DMS53 treated with DMSO at 0.1 percent for 48 hours (cell line): ENCODE data around the gene LDLRAD4.

Experiments used
- DNase-seq: peaks from one replicate; lab custom pipeline; 2025; ENCODE audit not compliant: unreplicated experiment; lab: John Stamatoyannopoulos, UW

Gene LDLRAD4

DNA sequence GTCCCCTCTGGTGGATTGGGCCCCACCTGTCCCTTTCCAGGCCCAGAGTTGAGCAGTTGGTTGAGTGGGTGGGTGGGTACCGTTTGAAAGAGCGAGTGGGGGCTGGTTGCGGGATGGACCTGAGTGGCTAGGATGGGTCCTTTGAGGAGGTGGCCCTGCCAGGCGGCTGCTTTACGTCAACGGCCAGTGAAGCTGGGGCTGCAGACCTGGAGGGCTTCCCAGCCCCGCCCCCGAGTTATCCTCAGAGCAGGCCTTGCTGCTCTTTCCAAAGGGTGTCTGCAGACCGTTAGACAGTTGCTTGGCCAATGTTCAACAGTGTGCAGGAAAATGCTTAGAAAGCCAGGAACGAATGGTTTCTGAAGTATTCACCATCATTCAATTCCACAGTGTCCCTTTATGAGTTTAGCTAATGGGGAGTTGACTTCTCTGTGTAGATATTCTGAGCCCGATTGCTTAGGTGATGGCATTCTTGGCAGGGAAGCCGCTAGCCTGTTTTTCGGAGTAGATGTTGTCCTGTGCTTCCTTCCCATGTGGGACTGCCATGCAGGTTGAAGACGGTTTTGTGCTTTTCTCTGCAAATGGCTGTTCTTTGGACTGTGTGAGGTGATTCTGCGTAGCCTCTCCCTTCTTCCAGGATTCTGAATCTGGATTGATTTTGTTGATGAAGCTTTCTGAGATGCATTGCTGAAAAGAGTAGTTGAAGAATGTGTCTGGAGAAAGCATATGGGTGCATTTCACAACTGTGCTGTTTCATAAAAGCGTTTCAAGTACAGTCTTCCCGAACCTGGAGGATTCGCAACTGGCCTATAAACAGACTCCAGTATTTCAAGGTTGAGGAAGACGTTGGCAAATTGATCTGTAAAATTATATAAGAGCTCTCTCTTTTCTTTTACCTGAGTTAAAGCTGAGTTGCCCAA lies 45.8 kb downstream of the LDLRAD4 start:
- DNase-seq = no peak

GRCh38 chr18:13265008-13265910 lies 46.7 kb downstream of the LDLRAD4 start:
- DNase-seq = no peak

DNA sequence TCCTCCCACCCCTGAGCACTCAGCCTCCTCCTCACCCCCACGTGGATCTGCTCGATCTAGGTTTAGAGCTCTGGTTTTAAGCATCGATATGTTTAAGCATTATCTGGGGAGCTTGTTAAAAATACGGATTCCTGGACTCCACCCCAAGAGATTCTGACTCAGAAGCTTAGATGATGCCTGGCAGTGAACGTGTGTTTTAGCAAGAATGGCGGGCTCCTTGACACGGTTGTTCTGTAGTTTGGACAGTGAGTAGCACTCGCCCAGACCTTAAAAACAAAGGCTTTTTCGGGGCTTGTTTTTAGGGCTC lies 47.3 kb downstream of the LDLRAD4 start:
- DNase-seq = no peak

DNA sequence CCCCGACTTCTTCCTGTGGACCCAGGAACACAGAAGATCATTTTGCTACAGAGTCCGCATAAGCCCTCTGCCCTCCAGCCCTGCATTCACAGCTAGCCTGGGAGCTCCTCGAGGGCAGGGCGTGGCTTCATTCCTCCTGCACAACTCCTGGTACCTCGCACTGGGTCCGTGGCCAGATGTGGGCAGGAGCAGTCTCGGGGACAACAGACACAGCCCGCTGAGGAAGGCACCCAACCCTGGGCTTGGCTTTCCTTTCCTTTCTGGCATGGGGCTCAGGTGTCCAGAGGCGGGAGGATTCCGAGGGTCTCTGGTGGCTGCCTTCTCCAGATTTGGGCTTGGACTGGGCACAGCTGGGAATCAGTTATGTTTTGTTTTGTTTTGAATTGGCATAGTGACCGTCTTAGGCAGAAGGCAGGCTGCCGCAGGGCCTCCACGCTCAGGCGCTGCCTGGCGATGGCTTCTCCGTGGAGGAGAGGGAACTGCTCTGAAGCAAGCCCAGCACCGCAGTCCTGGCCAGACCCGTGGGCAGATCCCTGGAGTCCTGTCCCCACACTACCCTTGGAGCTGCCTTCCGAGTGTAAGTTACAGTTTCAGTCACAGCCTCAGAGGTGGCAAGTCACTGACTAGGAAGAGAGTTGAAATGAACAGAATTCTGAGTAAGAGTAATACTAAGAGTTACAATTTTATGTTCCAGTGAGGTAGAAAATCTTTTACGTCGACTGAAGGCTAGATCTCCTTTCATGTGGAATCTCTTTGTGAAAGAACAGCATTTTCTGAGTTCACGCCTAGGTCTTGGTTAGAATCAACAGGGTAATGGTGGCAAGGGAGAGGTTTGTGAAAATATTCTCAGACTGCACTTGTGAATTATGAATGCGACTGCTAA lies 47.9 kb downstream of the LDLRAD4 start:
- no peak for DNase-seq

DNA sequence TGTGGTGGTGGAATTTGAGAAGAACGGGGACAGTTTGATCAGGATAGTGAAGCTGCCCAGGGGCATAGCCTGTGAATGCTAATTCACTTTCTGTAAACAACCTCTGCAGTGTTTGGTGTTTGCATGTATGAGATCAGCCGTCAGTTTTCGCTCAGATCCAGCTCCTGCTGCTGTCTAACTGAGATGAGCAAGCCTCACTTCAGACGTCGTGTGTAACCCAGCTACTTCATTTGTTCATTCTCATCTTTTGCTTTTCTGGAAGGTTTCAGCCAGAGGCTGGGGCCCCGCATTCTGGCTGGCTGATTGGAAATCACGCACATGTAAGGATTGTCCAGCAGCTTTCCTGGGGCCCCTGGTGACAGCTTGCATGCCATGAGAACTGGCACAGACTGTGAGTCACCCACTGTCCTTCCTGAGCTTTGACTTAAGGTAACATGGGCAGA lies 48.9 kb downstream of the LDLRAD4 start:
- no peak for DNase-seq

DNA sequence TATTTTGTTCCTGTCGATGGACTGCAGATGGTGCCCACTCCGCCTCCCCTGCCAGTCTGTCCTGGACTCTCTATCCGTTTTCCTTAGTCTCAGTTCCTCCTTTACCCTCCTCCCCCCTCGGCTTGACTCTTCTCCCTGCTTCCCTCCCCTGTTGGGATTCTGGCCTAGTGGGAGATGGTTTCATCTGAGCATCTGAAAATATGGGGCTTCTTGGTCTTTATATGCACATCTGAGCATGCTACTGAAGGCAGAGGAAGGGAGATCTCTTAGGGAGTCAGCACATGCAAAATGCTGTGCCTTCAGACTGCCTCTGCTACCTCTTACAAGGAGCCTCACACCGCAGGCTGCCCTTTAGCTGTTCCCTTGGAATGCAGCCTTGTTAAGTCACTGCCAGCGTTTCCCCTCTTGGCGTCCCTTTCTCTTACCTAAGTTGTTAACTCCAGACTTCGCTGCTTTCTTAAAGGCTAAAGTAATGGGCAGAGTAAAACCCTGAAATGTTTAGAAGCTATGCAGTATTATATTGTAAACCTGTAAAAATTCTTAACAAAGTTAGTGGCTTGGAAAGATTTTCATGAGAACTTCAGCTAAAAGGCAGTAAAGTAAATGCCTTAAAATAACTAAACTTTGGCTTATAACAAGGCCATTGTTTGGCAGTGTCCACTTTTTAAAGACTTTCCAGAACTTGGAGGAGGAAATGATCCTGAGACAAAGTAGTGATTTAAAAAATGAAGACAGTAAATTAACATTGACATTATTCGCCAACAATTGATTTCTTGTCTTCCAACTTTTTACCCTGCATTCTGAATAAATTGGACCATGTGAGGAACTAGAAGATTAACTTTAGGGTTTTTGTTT lies 49.8 kb downstream of the LDLRAD4 start:
- no peak for DNase-seq

- DNase-seq = no peak
Observed at GRCh38 chr18:13269013-13269280, 50.4 kb downstream of the LDLRAD4 start.

GRCh38 chr18:13269521-13270011 lies 51.0 kb downstream of the LDLRAD4 start:
- DNase-seq = no peak

DNA sequence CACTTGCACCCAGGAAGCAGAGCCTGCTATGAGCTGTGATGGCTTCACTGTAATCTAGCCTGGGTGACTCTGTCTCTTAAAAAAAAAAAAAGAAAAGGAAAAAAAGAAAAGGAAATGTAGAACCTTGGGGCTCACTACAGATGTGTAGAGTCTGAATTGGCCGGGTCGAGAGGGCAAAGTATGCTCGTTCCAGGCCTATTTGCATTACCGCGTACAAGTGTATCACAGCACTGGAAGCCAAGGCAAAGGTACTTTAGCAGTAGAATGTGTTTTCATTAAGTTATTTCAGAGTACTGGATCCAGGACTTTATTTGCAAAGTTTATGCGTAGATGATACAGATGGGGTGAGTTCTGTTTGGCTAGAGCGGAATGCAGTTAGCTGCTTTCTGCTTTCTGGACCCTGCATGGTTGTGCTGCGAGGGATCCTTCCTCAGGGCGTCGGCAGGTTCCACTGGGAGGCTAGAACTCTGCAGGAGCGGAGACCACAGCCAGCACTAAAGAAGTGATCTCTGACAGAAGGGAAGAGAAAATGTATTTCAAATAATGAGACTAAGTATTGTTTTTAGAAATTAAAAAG lies 51.8 kb downstream of the LDLRAD4 start:
- DNase-seq = no peak

DNA sequence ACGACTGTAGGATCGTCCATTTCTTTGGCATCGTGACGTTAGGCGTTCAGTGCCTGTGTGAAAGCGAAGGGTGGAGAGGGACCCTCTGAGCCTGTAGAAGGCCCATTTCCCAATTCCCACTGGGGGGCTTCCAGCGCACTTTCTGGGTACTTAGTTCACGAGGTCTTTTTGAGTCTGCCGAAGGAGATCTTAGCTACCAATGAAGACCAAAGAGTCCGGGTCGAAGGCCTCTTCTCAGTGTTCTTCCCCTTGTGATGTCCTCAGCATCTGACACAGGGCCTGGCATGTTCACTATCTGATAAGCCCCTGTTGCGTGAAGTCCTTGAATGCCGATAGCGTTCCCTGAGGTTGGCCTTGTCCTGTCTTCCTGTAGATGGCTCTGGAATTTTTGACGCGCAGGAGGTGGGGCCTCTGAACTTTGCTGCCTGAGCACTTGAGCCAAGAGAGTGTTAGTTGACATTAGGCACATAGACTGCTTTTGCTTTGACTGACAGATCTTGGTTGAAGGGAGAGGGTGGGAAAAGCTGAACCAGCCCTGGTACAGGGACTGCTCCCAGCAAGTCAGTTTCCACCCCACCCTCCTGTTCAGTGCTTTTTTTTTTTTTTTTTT lies 52.8 kb downstream of the LDLRAD4 start:
- DNase-seq = no peak

DNA sequence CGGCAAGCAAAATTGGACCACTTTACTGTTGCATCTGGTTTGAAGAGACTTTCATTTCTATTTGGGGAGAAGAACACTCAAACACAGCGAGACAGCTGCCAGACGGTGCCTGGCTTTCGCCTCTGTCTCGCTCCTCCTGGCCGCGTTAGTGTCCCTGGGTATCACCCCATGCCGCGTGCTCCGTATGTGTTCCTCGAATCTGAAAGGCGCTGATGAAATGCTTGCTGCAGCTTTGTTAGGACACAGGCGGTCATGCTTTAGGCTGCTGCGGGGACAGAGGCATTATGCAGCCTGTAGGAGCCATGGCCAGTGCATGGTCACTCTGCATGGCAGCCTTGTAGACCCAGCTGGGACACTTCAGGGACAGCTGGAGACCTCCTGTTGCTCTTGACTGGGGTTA lies 53.9 kb downstream of the LDLRAD4 start:
- DNase-seq = no peak

DNA sequence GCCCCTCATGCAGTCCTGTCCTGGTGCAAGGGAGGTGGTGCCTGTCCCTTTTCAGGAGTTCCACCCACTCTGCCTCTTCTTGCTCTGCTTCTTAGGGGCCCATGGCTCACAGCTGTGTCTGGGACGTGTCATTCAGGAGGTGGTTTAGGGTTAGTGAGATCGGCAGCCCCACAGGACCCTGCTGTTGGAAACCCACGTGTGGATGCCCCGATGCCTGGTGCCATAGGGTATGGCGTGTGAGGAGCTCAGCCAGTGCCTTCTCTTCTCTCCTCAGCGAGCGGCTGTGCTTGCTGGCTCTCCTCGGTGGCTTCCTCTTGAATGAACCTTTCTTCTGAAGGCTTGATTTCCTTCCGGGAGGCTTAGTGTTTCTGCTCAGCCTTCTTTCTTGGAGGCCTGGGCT lies 55.2 kb downstream of the LDLRAD4 start:
- no peak for DNase-seq

DNA sequence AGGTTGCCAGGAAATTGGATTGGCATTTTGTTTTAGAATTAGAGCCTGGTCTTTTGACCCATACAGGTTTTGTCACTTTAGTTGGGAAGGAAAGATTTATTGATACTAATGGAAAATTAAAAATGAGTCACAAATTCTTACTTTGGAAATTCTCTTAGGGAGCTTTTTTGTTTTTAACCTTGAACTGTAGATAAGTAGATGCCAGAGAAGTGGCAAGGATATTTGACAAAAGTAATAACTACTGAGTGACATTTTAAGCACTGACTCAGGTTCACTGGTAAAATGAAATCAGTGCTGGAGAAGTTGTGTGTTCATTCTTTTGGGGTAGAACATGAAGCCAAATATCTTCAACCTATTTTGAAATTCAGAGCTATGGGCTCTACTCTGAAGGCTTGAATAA lies 56.5 kb downstream of the LDLRAD4 start:
- no peak for DNase-seq

DNA sequence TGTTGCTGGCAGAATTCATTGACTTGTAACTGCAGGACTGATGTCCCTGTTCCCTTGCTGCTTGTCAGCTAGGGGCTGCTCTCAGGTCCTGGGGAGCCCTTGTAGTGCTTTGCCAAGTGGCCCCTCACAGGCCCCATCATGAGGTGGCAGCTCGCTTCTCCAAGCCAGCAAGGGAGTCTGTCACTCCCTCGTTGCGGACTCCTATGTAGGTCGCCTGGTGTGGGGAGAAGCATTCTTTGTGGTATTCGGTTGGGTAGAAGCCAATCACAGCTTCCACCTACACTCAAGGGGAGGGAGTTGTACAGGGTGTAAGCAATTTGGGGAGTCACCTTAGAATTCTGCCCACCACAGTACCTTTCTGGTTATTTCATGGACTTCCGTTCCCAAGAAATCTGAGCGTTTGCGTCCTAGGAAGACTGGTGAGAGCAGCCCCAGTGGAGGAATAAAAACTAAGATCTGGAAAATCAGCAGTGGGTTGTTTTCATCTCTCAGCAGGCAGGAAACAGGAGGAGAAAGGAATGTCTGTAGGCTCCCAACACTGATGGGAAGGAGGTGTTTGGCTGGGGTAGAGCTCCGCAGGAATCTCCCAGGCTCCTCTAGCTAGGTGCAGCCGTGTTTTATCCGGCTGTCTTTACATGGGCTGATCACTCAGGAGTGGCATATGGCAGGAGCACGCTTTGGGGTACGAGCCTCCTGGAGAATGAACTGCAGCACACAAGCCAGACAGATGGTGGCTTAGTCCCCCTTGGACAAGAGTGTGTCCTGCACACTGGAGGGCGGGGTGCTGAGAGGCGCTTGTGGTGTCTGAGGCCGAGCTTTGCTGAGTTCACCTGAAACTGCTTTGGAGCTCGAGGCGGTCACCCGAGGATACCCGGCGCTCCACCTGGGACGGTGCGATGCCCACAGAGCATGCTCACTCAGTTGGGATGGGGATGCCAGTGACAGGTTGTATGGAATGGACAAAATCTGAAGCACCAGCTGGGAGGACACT lies 58.3 kb downstream of the LDLRAD4 start:
- DNase-seq = no peak

DNA sequence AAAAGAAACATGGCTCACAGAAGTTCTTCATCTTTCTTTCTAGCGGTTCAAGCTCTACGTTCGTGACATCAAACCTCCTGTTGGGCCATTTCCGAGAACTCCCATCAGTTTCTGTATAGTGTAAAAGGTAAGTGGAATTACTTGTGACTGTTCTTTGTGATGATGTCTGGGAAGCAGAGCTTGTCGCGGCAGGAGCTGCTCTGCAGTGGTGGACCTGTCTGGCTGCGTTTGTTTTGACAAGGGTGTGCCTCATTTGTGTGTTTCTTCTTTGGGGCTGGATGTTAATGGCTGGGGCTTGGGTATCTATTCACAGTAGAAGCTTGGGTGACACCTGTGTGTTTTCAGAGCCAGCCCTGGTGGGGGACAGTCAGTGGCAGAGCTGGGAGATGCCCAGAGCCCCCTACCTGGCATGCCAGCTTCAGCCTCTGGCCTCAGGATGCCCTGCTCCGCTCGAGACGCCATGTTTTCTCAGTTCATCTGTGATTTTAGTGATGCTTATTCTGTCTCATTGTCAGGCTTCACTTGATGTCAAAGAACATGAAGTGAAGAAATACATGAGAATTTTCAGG lies 59.6 kb downstream of the LDLRAD4 start:
- DNase-seq = no peak

DNA sequence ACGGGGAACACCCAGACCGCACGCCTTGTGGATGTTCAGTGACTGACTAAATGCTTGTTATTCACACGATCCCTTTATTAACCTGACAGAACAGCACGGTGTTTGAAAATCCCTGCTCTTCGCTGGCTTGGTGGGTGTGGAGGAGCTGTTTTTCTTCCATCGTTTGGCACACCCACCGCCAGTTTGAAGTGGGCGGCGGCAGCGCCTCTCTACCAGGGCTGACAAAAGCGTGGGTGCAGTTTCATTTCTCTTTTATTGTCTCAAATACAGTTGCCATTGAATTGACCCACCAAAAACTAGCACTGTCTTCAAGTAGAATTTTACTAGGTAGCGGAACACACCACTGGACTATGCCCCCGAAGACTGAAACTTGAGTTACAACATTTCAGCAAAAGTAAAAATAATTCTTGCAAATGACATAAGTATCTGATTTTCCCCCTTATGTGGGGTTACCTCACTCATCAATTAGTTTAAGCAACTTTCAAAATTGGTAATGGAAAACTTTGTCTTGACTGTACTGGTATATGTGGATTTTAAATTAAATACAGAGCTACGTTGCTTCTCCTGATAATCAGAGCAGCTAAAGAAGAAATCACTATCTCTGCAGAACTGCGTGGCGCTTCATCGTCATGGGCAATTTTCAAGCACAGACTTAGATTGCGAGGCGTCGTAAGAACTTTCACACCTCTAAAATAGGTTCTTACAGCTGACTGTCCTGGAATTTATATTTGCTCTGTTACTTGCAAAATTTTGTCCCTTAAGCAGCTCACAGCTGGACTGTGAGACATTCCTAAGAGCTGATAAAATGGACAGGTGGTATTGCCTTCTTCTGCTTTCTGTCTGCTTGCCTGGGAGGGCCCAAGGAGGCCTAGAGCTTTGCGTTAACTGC lies 60.9 kb downstream of the LDLRAD4 start:
- DNase-seq = no peak
